Activated CD8-positive, alpha-beta memory T cell treated with anti-CD3 and anti-CD28 coated beads, Interleukin-2, amount 10 ng/mL, durations not matched to agents 7 days and 5 days (primary cell): Measurements from ENCODE around the gene RAB20. TPM values are rescaled to one million over a fixed set of nuclear protein-coding genes. Genes with fewer than 3 reads are reported as not detected.

Source experiments
- ATAC-seq: fragments of 150-1000 bp; cut with Tn5 transposase; one replicate; pipeline ENCODE4 v1.10.0; 2021; ENCODE audit warnings: moderate library complexity
- CTCF ChIA-PET: fragments of 350-600 bp; sonication (Branson Sonifier 250); formaldehyde crosslinking; loops from one replicate; lab custom pipeline; 2021; ENCODE audit warnings: antibody characterized with exemption; lab: Charles Lee
- DNase-seq: peaks from one replicate; pipeline ENCODE4 v3.0.0-alpha.2; 2020
- H3K27ac Mint-ChIP-seq: one replicate; pipeline ENCODE4 v1.8.0; 2021; ENCODE audit warnings: mild to moderate bottlenecking, mixed read lengths
- H3K27me3 Mint-ChIP-seq: one replicate; pipeline ENCODE4 v1.8.0; 2021; ENCODE audit warnings: mixed read lengths
- H3K36me3 Mint-ChIP-seq: one replicate; pipeline ENCODE4 v1.8.0; 2021; ENCODE audit warnings: mild to moderate bottlenecking, mixed read lengths
- H3K4me1 Mint-ChIP-seq: one replicate; pipeline ENCODE4 v1.8.0; 2021; ENCODE audit warnings: mixed read lengths
- H3K4me3 Mint-ChIP-seq: one replicate; pipeline ENCODE4 v1.8.0; 2021; ENCODE audit warnings: mild to moderate bottlenecking, moderate library complexity, mixed read lengths
- H3K9me3 Mint-ChIP-seq: one replicate; pipeline ENCODE4 v1.8.0; 2022; ENCODE audit warnings: low read depth, mixed read lengths
- total RNA-seq, 2 experiments: library from RNA; stranded (reverse); gene quantifications; one replicate each; pipeline ENCODE4 v1.2.3, GENCODE V29; 2021

Gene RAB20
- total RNA-seq, 2 experiments from 2014 or later, result 1.1 to 3.8 TPM

- CTCF ChIA-PET, result no interaction called here
- peaks cover 3% of the 10 kb centered on the region for H3K9me3 Mint-ChIP-seq
Measured at GRCh38 chr13:110475550-110476219, 85.8 kb downstream of the RAB20 start.

DNA sequence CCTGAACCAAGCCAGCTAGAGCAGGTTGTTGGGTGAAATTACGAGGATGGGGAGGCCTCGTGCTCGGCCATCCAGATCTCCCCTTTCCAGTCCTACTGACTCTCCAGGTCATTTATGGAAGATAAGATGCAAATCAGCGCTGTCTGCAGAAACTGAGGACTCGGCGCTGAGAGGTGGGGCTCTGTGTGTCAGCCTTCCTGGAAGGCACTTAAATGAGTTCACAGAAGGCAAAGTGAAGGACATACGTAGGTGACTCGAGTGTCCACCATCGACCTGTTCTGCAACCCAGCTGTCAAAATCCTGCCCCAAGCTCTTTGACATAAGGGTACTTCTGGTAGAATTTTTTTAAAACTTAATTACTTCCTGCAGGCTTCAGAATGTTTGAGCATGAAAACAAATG, 86.4 kb downstream of the RAB20 start:
- CTCF ChIA-PET, result no interaction called here
- H3K4me1 Mint-ChIP-seq, result peaks cover 5% of the 10 kb centered on the region
- peaks cover 3% of the 10 kb centered on the region for H3K9me3 Mint-ChIP-seq
- ATAC-seq (no peak), DNase-seq (no peak)
- no peak overlapping the region for H3K27ac Mint-ChIP-seq
- no peaks in the 10 kb centered on the region for H3K36me3 Mint-ChIP-seq
- H3K4me3 Mint-ChIP-seq, result no peak overlapping the region
- H3K27me3 Mint-ChIP-seq, result peaks cover 15% of the 10 kb centered on the region

More at GRCh38 chr13:110475550-110476219, 85.8 kb downstream of the RAB20 start:
- ATAC-seq (no peak), DNase-seq (no peak)
- H3K27me3 Mint-ChIP-seq, result peaks cover 14% of the 10 kb centered on the region
- H3K36me3 Mint-ChIP-seq, result no peaks in the 10 kb centered on the region
- H3K4me1 Mint-ChIP-seq, result peaks cover 5% of the 10 kb centered on the region
- H3K27ac Mint-ChIP-seq, result no peak overlapping the region
- no peak overlapping the region for H3K4me3 Mint-ChIP-seq

- Mint-ChIP-seq H3K27ac (no peak overlapping the region), H3K9me3 (peaks cover 3% of the 10 kb centered on the region), H3K4me3 (no peak overlapping the region), H3K4me1 (peaks cover 5% of the 10 kb centered on the region), H3K27me3 (peaks cover 15% of the 10 kb centered on the region), H3K36me3 (no peaks in the 10 kb centered on the region)
- no peak for ATAC-seq
- no peak for DNase-seq
- CTCF ChIA-PET, result no interaction called here
Measured at GRCh38 chr13:110474713-110475112, 86.8 kb downstream of the RAB20 start.

Other genes starting within 250 kb of the RAB20 start
- 10 to 100 TPM; 26.3 to 29.5 TPM for gene NAXD, start 53.8 kb upstream of the RAB20 start, total RNA-seq
- 10 to 100 TPM; 72.0 to 75.9 TPM for gene CARS2, start 144.4 kb upstream of the RAB20 start, total RNA-seq
- 10 to 100 TPM; 15.3 to 21.6 TPM for gene ING1, start 152.0 kb upstream of the RAB20 start, total RNA-seq